ENCODE results near the gene INKA2.

The INKA2 gene

DNA sequence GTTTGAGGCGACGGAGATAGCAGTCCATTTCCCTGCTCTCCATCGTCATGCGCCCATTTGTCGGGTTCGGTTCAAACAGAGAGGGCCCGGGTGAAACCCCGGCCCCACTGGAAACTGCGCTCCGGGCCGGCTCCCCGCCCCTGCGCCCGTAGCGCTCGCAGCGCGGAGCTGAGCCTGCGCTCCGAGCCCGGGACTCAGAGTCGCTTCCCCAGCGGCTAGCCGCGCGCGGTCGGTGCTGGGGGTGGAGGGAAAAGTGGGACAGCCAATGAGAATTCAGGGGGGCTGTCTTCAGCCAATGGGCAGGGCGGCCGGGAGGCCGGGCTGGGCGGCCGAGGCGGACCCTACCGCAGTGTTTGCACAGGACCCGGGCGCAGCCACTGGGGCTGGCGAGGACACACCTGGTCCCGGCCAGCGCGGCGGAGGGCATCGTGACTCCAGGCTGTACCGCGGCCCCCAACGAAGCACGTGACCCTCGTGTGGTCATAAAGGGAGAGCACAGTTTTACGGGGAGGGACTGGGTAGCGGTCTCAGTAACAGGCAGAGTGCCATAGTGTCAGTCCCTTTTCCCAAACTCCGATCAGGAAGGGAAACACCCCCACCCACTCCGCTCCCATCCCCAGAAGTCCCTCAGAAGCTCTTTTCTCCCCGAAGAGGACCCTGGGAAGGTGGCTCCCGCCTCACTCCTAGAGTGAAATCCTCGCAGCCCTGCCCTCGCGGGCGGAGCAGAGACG is at the start of gene INKA2:
Gene INKA2 (minus strand): TSS at position 202 of the 731 bp plus-strand sequence. CDS start 153 bp downstream, at position 49.
- peak; percentile 79 for DNase-seq (ENCODE audit: insufficient read length, low spot score)
- FAIRE-seq: no peak

DNA sequence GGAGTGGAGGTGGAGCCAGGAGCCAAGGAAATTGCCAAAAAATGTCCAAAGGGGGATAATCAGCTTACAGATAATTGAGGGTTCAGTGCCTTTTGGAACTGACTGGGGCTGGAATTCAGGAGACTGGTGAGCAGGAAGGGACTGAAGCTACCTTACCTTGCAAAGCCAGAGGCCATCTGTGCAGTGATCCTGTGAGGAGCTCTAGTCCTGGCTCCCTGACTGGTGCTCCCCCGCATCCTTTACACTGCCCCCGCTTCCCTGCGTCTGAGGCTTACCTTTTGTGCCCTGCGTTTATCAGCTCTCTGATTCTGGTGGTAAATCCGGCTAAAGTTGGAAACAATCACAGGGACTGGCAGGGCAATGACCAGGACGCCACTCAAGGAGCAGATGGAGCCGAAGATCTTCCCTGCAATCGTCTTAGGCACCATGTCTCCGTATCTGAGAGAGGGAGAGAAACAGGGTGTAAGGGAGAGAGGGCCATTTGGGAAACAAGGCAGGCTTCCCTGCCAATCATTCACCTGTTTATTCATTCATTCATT is 47.5 kb upstream of the INKA2 start:
- no peak for DNase-seq (ENCODE audit: insufficient read length, low spot score)
- FAIRE-seq: no peak

DNA sequence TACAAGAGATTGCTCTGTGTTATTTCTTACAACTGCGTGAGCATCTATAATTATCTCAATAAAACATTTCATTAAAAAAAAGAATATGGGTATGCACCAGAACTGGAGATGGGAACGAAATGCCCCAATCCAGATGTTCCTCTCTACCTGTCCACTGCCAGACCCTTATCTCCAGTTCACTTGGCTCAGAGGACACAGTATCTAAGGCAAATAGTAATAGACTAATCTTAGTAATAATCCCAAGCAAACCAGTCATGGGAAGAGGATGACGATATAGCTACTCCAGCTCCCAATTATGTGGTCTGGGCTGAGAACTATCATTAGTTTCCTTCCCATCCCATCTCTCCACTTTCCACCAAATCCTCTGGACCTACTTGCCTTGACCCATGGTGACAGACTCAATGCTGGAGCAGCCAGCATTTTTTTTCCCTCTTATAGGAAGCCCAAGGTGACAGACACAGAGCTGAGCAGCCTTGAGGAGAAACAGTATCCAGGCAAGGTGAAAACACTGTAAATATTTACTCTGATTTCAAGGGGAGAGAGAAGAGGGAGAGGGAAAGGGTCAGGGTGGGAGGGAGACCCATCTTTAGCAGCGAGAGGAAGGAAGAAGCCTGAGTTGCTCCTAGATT is 45.2 kb upstream of the INKA2 start:
- no peak for DNase-seq (ENCODE audit: insufficient read length, low spot score)
- no peak for FAIRE-seq

DNA sequence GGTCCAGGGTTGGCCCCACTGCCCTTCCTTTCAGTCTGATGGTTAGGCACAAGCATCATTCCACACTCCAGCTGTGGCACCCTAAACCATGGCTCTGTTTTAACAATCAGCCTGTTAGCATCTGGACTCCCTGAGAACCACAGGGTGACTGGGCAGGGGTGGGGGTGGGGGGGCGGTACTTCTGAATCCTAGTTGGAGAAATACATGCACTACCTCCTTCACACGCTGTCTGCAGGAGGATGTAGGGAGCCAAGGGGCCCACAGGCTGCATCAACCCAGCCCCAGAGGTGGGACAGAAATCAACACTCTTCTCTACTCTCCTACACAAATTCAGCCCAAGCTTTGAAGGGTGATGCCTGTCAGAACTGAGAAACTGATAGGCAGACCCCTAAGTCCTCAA is 40.4 kb upstream of the INKA2 start:
- DNase-seq (ENCODE audit: insufficient read length, low spot score) (no peak), FAIRE-seq (no peak)

DNA sequence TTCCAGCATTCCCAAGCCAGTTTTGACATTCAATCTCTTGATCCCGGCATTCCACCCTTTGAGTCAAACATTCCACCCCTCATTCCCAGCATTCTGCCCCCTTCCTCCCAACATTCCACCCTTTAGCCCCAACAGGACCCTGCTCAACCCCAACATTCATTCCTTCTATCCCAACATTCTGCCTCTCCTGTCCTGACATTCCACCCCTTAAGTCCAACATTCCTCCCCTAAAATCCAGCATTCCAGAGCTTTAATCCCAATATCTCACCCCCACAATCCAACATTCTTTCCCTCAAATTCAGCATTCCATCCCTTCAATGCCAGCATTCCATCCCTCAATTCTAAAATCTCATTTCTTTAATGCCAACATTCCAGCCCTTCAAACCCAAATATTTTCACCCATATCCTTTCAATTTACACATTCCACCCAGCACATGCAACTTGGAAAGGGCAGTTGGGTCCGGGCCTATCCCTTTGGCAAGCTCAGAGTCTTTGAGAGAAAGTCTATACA is 39.4 kb upstream of the INKA2 start:
- no peak for FAIRE-seq
- no peak for DNase-seq (ENCODE audit: insufficient read length, low spot score)

DNA sequence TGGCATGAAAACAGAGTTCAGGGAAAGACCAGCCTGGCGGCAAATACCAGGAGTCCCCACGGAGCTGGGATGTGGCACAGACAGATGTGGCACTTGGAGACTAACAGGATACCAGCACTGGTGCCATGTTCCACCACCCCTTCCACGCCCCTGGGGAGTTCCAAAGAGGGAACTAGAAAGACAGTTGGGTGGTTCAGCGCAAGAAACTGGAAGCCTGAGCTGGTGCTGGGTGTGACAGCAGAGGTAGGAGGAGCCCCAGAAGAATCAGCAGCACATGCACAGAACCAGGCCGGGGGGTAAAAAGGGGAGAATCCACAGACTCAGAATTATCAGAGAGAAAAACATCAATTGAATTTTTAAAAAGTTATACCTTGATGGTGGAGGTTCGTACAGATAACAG is 38.9 kb upstream of the INKA2 start:
- DNase-seq (ENCODE audit: insufficient read length, low spot score): no peak
- FAIRE-seq: no peak

DNA sequence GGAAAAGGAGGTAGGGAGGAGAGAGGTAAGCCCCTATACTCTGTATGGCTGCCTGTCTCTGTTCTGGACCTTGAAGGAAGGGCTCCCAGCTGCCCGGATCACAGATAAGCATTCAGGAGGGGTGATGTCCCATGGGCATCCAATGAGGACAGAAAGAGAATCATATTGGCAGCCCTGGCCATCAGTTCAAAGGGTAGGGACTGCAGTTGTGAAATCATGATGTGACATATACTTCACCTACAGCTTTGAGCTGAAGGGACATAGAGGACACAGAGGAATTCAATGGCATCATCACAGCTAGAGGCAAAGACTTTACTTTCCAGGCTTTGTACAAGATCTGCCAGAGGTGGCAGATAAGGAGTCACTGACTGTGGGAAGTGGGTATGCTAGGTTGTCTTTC is 38.1 kb upstream of the INKA2 start:
- DNase-seq (ENCODE audit: insufficient read length, low spot score) (no peak), FAIRE-seq (no peak)

DNA sequence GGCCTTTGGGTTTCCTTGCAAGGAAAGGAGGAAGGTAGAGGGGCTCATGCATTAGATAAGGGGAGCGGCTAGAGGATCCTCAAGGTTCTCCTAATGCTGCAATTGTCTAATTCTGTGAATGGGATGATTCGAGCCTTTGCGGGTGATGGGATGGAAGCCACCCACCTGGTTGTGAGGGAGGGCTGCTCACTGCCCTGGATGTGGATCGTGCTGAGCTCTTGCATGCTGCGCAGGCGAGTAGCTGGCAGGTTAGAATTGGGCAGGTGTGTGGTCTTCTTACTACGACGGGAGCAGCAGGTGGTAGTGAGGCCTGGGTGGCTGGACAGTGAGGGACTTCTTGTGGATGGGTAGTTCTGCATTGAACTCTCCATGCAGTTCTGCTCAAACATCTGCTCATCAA is 37.7 kb upstream of the INKA2 start:
- DNase-seq (ENCODE audit: insufficient read length, low spot score): no peak
- no peak for FAIRE-seq

DNA sequence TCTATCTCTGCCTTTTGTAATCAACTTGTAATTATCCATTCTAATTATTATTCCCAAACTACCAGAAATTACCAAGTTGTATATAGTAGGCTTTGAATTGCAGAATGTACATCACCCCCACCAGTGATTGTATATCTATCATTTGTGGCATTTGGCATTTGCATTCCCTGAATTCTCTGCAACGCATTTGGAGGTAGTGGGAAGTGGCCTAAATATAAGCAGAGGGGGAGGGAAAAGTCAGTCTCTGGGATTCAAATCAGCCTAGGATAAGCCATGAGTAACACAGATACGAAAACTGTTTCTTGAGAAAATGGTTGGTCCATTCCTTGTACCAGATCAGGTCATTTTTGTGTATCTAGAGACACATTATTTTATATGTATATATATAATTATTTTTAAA is 37.2 kb upstream of the INKA2 start:
- FAIRE-seq: no peak

DNA sequence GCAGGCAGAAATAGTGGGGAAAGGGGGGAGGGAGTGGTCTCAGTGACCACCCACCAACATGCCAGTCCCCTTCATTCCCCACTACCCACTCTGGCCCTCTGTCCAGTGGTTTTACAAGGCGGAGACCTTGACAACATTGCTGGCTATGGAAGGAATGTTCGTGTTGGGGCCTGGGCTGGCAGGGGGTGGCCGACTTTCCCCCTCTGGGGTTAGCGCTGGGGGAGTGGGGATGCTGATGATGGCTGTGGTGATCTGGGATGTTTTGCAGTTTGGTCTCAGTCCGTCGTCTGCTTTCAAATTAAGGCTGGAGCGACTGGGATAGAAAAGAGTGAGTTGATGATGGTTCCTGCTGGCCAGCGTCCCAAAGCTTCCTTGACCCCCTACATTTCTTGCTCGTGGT is 36.8 kb upstream of the INKA2 start:
- FAIRE-seq (no peak), DNase-seq (ENCODE audit: insufficient read length, low spot score) (no peak)

More for the DNA sequence above, 37.2 kb upstream of the INKA2 start:
- peak; percentile 19 for DNase-seq (ENCODE audit: insufficient read length, low spot score)

DNA sequence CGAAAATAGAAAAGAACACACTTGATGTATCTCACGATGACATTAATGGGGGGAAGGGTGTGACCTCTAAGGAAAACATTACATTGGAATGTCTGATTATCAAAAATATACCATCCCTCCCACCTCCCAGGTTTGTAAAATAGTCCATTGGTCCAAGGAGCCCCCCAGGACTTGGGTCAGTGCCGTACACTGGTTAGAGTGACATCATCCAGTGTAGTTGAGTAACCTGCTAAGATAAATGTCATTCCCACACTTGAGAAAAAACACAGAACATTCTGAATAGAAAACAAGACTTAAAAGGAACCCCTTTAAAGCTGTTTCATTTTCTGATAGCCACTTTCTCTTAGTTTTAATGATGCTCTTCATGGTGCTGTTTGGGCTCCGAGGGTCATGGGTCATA is 31.7 kb upstream of the INKA2 start:
- FAIRE-seq: no peak

DNA sequence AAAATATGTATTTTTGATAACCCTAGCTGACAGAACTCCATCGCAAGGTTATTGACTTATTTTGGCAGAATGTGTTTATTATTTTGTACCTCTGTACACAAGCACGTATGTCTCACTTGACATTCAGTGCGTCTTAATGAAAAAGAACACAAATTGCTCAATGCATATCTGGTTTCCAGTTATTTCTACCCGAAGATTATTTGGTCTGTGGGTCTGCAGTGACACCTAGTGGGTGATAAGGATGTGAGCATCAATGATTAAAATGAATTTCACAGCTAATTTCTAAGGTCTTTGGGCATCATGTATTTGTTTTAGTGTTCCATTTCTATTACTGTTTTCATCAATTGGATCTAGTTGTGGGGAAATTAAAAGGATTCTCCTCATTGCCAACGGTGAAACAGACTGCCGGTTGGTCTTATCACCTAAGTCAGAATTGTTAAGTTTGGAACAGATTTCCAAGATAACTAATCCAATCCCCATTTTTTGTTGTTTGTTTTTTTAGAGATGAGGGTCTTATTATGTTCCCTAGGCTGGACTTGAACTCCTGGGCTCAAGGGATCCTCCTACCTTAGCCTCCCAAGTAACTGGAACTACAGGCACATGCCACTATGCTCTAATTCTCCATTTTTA is 30.4 kb upstream of the INKA2 start:
- FAIRE-seq (no peak), DNase-seq (ENCODE audit: insufficient read length, low spot score) (peak; percentile 25)

More for the DNA sequence above, 31.7 kb upstream of the INKA2 start:
- no peak for DNase-seq (ENCODE audit: insufficient read length, low spot score)

DNA sequence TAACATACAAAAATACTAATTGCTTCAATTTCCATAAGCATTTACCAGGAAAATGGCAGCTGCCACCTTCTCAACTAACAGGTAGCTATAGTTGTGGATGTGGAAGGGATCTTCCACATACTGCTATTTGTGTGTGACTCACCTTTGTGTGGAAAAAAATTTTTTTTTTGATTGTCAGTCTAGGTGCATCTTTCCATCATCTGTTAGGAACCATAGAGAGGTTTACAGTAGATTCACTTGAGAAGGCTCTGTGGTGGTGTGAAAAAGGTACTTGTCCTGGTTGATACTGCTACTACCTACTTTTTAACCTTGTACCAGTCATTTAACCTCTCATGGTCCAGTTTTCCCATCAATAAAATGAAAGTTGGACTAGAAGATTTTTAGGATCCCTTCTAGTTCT is 29.4 kb upstream of the INKA2 start:
- FAIRE-seq: no peak
- no peak for DNase-seq (ENCODE audit: insufficient read length, low spot score)

DNA sequence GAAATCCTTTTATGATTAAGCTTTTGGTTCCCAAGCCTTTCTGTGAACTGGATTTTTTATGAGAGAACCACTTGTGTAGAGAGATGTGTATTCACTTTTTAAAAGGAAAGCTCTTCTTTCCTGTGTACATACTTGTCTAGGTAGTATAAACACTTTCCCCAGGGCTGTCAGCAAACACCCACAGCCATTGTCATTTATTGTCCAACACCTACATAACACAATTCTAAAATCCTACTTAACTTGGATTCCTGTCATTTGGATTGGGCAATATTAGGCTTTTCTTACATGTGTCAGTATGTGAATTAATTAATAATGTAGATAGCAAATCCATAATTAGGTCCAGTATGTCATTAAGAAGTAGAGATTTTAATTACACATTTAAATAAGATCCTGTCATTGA is 28.8 kb upstream of the INKA2 start:
- no peak for DNase-seq (ENCODE audit: insufficient read length, low spot score)

DNA sequence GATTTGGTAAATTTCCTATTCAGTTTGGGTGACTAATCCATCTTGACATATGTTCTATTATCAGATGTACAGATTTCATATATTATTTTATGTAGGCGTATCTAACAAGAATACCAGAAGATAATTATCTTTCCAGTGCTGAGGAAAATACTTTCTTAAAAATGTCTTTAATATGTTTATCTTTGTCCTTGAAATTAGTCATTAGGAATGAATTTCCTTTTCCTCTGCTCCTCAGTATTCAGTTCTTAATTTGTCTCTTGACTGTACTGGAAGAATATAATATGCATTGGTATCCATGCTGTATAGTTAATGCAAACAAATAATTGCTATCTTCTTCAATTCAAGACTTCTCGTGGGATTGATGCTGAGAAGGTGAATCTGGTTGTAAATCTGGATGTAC is 23.1 kb upstream of the INKA2 start:
- DNase-seq (ENCODE audit: insufficient read length, low spot score): no peak
- no peak for FAIRE-seq

More for the DNA sequence above, 28.8 kb upstream of the INKA2 start:
- no peak for FAIRE-seq

DNA sequence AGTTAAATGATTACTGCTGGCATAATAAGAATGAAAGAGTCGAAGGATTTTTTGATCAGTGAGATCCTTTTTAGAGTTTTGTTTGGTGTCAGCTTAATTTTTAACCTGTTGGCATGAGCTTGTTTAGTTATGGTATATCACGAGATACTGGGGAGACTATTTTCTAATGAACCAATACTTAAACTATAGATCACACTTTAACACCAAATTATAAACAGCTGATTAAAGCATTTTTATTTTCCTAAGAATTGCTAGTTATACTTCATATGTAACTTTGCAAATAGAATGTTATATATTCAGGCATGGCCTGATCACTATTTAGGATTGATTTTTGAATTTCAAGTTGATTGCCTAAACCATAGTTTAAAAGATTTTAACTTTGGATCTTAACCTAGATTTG is 22.5 kb upstream of the INKA2 start:
- DNase-seq (ENCODE audit: insufficient read length, low spot score): no peak
- no peak for FAIRE-seq

DNA sequence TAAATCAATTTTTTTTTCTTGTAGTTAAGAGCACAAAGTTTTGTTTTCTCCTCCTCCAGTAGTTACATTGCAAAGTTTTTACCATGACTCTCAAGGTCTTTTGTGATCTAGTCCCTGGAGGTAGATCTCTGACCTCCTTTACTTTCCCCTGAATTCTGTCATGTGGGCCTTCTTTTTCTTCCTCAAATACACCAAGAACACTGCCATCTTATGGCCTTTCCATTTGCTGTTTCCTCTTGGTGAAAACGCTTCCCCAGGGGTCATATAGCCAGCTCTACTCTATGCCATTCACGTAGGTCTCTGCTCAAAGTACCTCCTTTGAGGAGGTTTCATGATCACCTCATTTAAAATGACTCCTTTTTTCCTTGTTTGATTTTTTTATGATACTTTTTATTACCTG is 19.2 kb upstream of the INKA2 start:
- FAIRE-seq (no peak), DNase-seq (ENCODE audit: insufficient read length, low spot score) (no peak)

DNA sequence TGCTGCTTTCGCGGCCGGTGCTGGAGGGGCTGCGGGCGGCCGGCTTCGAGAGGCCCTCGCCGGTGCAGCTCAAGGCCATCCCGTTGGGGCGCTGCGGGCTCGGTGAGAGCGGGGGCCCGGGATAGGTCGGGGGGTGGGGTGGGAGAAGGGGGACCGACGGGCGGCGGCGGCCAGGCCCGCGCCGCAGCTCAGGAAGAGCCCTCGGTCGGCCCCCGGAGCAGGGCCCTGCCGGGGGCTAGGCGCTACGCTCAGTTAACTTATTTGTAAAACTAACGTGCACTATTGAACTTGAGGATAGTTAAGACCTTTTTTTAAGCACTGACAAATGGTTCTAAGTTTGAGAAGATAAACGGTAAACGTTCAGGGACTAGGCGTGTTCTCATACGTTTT is 16.9 kb upstream of the INKA2 start:
- DNase-seq (ENCODE audit: insufficient read length, low spot score) (no peak), FAIRE-seq (no peak)

DNA sequence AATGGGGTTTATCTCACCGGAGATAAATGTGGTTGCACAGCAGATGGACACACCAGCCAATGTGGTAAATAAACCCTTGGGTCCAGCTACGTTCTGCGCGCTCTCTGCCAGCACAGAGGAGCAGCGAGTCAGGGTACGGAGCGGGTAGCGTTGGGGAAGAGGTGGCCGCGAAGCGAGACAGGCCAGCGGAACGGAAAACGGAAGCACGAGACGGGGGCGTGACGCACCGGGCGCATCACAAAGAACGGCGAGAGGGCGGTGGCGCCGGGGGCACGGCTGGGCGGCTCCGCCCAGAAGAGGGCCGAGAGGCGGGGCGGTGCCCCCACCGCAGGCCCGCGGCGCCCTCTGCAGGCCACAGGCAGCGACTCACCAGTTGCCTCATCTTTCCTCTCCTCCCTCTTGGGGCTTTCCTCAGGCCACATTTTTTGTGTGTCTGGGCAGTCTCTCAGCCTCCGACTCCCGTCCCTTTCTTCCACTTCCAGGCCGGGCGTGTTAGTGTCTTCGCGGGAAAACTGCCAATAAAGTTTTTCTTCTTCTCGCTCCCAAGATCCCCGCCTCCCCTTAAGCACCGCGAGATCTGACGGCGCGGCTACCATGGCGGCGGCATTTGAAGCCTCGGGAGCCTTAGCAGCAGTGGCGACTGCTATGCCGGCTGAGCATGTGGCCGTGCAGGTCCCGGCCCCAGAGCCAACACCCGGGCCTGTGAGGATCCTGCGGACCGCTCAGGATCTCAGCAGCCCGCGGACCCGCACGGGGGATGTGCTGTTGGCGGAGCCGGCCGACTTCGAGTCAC is 16.3 kb upstream of the INKA2 start, which contains the start of gene DDX20:
Gene DDX20 (plus strand): TSS at position 571 of the 793 bp plus-strand sequence. CDS start 24 bp downstream, at position 595.
- FAIRE-seq (no peak), DNase-seq (ENCODE audit: insufficient read length, low spot score) (peak; percentile 70)

DNA sequence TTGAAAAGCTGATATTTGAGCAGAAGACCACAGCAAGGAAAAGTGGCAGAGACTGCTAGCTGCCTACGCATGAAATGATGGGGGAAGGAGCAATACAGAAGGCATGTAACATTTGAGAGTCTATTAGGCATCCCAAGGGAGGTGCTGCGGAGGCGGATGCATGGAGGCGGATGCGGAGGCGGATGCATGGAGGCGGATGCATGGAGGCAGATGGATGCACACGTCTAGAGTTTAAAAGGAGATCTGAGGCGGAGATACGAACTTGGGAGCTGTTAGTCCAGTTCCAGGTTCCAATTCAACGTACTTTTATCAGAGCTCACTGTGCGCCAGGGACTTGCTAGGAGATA is 15.8 kb upstream of the INKA2 start:
- no peak for FAIRE-seq
- no peak for DNase-seq (ENCODE audit: insufficient read length, low spot score)
